OCI-LY3 (cell line): ENCODE data around the gene KCTD21.

ENCODE experiments used
- H2AFZ ChIP-seq: fragments of 200-600, 300-600 bp; shearing (Covaris generic); 2 replicates; pipeline ENCODE4 v1.6.0; 2014; ENCODE audit warnings: antibody characterized with exemption, low read depth, low read length
- H3K27ac ChIP-seq: fragments of 200-600, 300-600 bp; sonication (generic); 2 replicates; pipeline ENCODE4 v1.5.1; 2014; ENCODE audit warnings: mild to moderate bottlenecking, low read length, moderate library complexity, mixed read lengths
- H3K27me3 ChIP-seq: fragments of 200-600, 300-600 bp; sonication (generic); 2 replicates; pipeline ENCODE4 v1.6.1; 2014; ENCODE audit warnings: low read depth, low read length, mixed read lengths
- H3K36me3 ChIP-seq: fragments of 200-600, 300-600 bp; sonication (generic); replicated peaks from 2 replicates; pipeline ENCODE3; 2014; ENCODE audit warnings: low read depth, low read length, mixed read lengths
- H3K4me1 ChIP-seq: fragments of 300-600, 200-600 bp; sonication (generic); 2 replicates; pipeline ENCODE4 v1.6.1; 2014; ENCODE audit warnings: low read length, mixed read lengths
- H3K4me2 ChIP-seq: fragments of 200-600, 300-600 bp; sonication (generic); 2 replicates; pipeline ENCODE4 v1.6.1; 2014; ENCODE audit warnings: low read length, mixed read lengths
- H3K4me3 ChIP-seq: fragments of 300-600, 200-600 bp; sonication (generic); 2 replicates; pipeline ENCODE4 v1.5.1; 2014; ENCODE audit warnings: antibody characterized with exemption, mild to moderate bottlenecking, low read length, moderate library complexity
- H3K79me2 ChIP-seq: fragments of 300-600, 200-600 bp; shearing (Covaris generic); 2 replicates; pipeline ENCODE4 v1.6.1; 2014; ENCODE audit warnings: mild to moderate bottlenecking, low read length, mixed read lengths
- H3K9ac ChIP-seq: fragments of 300-600, 200-600 bp; shearing (Covaris generic); 2 replicates; pipeline ENCODE4 v1.6.0; 2014; ENCODE audit warnings: mild to moderate bottlenecking, low read length, moderate library complexity
- H3K9me3 ChIP-seq: fragments of 200-600, 300-600 bp; shearing (Covaris generic); 2 replicates; pipeline ENCODE4 v1.6.1; 2014; ENCODE audit warnings: low read length, mixed read lengths; ENCODE audit not compliant: insufficient read depth
- H4K20me1 ChIP-seq: fragments of 200-600, 300-600 bp; sonication (generic); 2 replicates; pipeline ENCODE4 v1.6.1; 2016; ENCODE audit warnings: low read length, mixed read lengths; ENCODE audit not compliant: insufficient read depth
- EZH2phosphoT487 ChIP-seq: fragments of 200-600 bp; shearing (Covaris generic); IDR thresholded peaks from 2 replicates; pipeline ENCODE4 v1.6.1; 2018; ENCODE audit warnings: antibody characterized with exemption, mixed run types, low read depth
- TF ChIP-seq, protein P1 (sequence below): fragments of 200-600, 300-600 bp; sonication (generic); IDR thresholded peaks from 2 replicates; pipeline ENCODE4 v1.5.1; 2014; ENCODE audit warnings: antibody characterized with exemption, low read length, low read depth

Gene KCTD21

DNA sequence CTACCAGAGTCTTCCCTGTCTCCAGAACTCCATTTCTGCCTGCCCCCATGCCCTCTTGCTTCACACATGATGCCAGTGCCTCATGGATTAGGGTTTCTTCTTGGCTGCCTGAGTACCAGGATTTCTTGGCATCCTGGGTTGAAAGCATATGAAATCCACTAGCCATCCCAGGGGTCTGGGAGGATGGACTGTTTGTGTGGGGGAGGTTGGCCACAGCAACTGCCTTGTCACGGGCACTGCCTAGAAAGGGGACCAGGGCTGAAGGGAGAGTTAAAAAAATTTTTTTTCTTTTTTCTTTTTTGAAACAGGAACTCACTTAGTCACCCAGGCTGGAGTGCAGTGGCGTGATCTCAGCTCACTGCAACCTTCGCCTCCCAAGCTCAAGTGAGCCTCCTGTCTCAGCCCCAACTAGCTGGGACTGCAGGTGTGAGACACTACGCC is 4.5 kb upstream of the KCTD21 start:
- no peak overlapping the region for H3K4me2 ChIP-seq

DNA sequence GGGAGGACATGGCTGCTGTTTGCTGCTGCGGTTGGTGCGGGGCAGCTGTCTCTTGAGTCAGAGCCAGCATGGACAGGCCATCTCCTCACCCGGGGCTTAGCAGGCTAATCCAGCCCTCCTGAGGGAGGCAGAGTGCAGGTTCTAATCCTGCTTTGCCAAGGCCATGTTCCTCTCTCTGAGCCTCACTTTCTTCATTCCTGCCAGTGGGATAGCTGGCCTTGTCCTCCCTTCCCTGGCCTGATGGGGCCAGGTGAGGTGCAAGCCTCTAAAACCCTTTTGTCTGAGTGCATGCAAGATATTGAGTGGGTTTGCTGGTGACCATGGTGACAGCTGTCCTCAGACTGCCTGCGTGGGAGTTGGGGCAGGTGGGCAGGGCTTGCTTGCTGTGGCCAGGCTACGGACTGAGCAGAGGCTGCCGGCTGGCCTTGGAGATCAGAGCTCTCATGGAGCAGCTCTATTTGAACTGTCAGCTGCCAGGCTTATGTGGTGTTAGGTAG is 3.8 kb upstream of the KCTD21 start:
- no peak overlapping the region for H3K4me2 ChIP-seq
- TF ChIP-seq EZH2phosphoT487: no peak
- TF ChIP-seq, protein P1, sequence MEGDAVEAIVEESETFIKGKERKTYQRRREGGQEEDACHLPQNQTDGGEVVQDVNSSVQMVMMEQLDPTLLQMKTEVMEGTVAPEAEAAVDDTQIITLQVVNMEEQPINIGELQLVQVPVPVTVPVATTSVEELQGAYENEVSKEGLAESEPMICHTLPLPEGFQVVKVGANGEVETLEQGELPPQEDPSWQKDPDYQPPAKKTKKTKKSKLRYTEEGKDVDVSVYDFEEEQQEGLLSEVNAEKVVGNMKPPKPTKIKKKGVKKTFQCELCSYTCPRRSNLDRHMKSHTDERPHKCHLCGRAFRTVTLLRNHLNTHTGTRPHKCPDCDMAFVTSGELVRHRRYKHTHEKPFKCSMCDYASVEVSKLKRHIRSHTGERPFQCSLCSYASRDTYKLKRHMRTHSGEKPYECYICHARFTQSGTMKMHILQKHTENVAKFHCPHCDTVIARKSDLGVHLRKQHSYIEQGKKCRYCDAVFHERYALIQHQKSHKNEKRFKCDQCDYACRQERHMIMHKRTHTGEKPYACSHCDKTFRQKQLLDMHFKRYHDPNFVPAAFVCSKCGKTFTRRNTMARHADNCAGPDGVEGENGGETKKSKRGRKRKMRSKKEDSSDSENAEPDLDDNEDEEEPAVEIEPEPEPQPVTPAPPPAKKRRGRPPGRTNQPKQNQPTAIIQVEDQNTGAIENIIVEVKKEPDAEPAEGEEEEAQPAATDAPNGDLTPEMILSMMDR: no peak
- H3K27ac ChIP-seq: no peak overlapping the region

More for the DNA sequence above, 4.5 kb upstream of the KCTD21 start:
- Histone ChIP-seq H2AFZ (no peak overlapping the region), H4K20me1 (no peaks in the 10 kb centered on the region), H3K9me3 (no peaks in the 10 kb centered on the region), H3K4me1 (peaks cover 16% of the 10 kb centered on the region), H3K27ac (no peak overlapping the region), H3K36me3 (no peaks in the 10 kb centered on the region), H3K9ac (no peak overlapping the region), H3K4me3 (no peak overlapping the region), H3K27me3 (no peaks in the 10 kb centered on the region), H3K79me2 (no peaks in the 10 kb centered on the region)
- TF ChIP-seq, protein P1: no peak

DNA sequence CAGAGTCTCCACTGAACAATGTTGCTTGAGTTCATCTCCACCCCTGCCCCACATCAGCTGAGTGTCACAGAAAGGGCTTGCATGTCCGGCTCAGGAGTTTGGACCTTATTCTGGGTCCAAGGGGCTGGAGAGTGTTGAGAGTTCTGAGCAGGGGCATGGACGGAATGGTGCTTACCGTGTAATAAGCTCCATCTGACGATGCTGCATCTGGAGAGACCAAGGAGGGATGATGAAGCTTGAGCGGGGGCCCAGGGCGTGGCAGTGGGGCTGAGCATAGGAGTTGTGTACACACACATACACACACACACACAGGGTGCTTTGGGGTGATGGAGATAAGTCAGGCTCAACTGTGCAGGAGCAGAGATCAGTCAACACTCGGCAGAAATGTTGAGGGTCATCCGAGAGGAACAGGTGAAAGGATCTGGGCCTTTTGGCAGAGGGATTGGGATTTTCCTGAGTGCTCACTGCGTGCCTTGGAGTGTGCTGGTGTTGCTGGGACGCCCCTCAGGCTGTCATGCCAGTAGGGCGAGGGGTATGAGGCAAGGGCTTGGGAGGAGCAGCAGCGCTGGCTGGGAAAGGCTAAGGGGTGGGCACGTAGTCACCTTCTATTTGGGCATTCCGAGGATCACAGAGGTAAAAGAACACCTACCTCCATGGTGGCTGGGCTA is 2.6 kb upstream of the KCTD21 start:
- H3K36me3 ChIP-seq: no peaks in the 10 kb centered on the region
- no peak overlapping the region for H3K27ac ChIP-seq
- no peaks in the 10 kb centered on the region for H3K79me2 ChIP-seq
- H3K27me3 ChIP-seq: no peaks in the 10 kb centered on the region
- no peak overlapping the region for H3K9ac ChIP-seq
- H4K20me1 ChIP-seq: no peaks in the 10 kb centered on the region
- H3K4me1 ChIP-seq: peaks cover 22% of the 10 kb centered on the region
- no peak overlapping the region for H3K4me2 ChIP-seq
- no peak overlapping the region for H2AFZ ChIP-seq
- no peak overlapping the region for H3K4me3 ChIP-seq
- H3K9me3 ChIP-seq: no peaks in the 10 kb centered on the region
- TF ChIP-seq, protein P1: no peak

More for the DNA sequence above, 3.8 kb upstream of the KCTD21 start:
- Histone ChIP-seq H3K9me3 (no peaks in the 10 kb centered on the region), H2AFZ (no peak overlapping the region), H3K36me3 (no peaks in the 10 kb centered on the region), H3K27me3 (no peaks in the 10 kb centered on the region), H3K79me2 (no peaks in the 10 kb centered on the region), H3K4me3 (no peak overlapping the region), H4K20me1 (no peaks in the 10 kb centered on the region), H3K4me1 (peaks cover 21% of the 10 kb centered on the region), H3K9ac (no peak overlapping the region)

DNA sequence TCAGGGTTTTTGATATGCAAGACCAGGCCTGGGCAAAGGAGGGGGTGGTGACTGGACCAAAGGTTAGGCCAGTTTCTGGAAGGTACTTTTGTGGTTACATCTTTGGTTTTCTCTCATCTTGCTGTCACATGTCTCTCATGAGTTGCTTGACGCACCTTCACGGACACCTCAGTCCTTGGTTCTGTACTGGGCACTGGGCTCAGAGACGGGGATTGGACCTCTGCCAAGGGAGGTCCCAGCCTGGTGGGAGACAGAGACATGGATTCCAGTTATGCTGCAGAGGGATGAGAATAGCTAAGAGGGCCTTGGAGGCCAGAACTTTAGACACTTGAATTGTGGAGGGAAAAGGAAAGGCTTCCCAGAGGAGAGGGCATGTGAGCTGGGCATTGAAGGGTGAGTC is 1.9 kb upstream of the KCTD21 start:
- no peaks in the 10 kb centered on the region for H3K36me3 ChIP-seq
- no peak overlapping the region for H2AFZ ChIP-seq
- H3K4me3 ChIP-seq: no peak overlapping the region
- no peaks in the 10 kb centered on the region for H3K9me3 ChIP-seq
- no peak for TF ChIP-seq EZH2phosphoT487
- TF ChIP-seq, protein P1: no peak
- H3K27me3 ChIP-seq: no peaks in the 10 kb centered on the region
- no peaks in the 10 kb centered on the region for H4K20me1 ChIP-seq
- no peak overlapping the region for H3K9ac ChIP-seq
- H3K4me1 ChIP-seq: peaks cover 22% of the 10 kb centered on the region
- no peak overlapping the region for H3K27ac ChIP-seq
- no peaks in the 10 kb centered on the region for H3K79me2 ChIP-seq
- no peak overlapping the region for H3K4me2 ChIP-seq
